ENCODE measurements around the gene DNAI2.

GRCh38 chr17:74344658-74345057 is 70.6 kb downstream of the DNAI2 start:
- TF ChIP-seq CTCF (IDR thresholded peaks at IDR 0.05 in 4 of 5, conservative IDR thresholded peaks at IDR 0.05 in 1 of 5) (no peak), POLR2A (IDR thresholded peaks at IDR 0.05) (no peak)
